WTC11 (cell line): ENCODE measurements around the gene CXCL9. TPM values are rescaled to one million over a fixed set of nuclear protein-coding genes. Genes with fewer than 3 reads are reported as not detected.

Experiments
- ATAC-seq: fragments of 200-7000 bp; cut with Tn5 transposase; 2 replicates; pipeline ENCODE4 v1.10.0; 2021; ENCODE audit warnings: mild to moderate bottlenecking, moderate library complexity
- CTCF ChIA-PET: fragments of 300-600 bp; sonication (Branson Sonifier 250); formaldehyde crosslinking; loops from one replicate; lab custom pipeline; 2021; ENCODE audit warnings: antibody characterized with exemption; lab: Charles Lee
- POLR2A ChIA-PET: fragments of 350-600 bp; sonication (Branson Sonifier 250); formaldehyde crosslinking; loops from one replicate; lab custom pipeline; 2021; ENCODE audit warnings: antibody characterized with exemption; lab: Charles Lee
- DNase-seq: peaks from one replicate; pipeline ENCODE4 v3.0.0; 2021; ENCODE audit warnings: low spot score
- H3K27ac Mint-ChIP-seq: 2 replicates; pipeline ENCODE4 v1.8.0; 2021; ENCODE audit warnings: mixed read lengths
- H3K27me3 Mint-ChIP-seq: 2 replicates; pipeline ENCODE4 v1.8.0; 2021; ENCODE audit warnings: low read depth, mild to moderate bottlenecking, moderate library complexity, mixed read lengths
- H3K36me3 Mint-ChIP-seq: 2 replicates; pipeline ENCODE4 v1.8.0; 2021; ENCODE audit warnings: mixed read lengths
- H3K4me1 Mint-ChIP-seq: 2 replicates; pipeline ENCODE4 v1.8.0; 2022; ENCODE audit warnings: mixed read lengths
- H3K4me3 Mint-ChIP-seq: 2 replicates; pipeline ENCODE4 v1.8.0; 2021; ENCODE audit warnings: mild to moderate bottlenecking, moderate library complexity, mixed read lengths
- H3K9me3 Mint-ChIP-seq: 2 replicates; pipeline ENCODE4 v1.8.0; 2021; ENCODE audit warnings: mixed read lengths
- ESRRA ChIP-seq: sonication (generic); formaldehyde crosslinking; IDR thresholded peaks from 2 replicates; pipeline ENCODE4 v1.8.1; 2022; ENCODE audit warnings: mild to moderate bottlenecking, missing genetic modification reagents, borderline replicate concordance
- ETV6 ChIP-seq: sonication (generic); formaldehyde crosslinking; IDR thresholded peaks from 2 replicates; pipeline ENCODE4 v1.8.1; 2022; ENCODE audit warnings: mild to moderate bottlenecking, missing genetic modification reagents
- FOXK1 ChIP-seq: sonication (generic); formaldehyde crosslinking; IDR thresholded peaks from 2 replicates; pipeline ENCODE4 v1.8.0; 2022; ENCODE audit warnings: mild to moderate bottlenecking, moderate library complexity, missing genetic modification reagents
- GABPB1 ChIP-seq: sonication (generic); formaldehyde crosslinking; IDR thresholded peaks from 2 replicates; pipeline ENCODE4 v1.8.1; 2023; ENCODE audit warnings: mild to moderate bottlenecking, missing genetic modification reagents
- MXD4 ChIP-seq: fragments of 250-450 bp; sonication (Bioruptor Pico); IDR thresholded peaks from 2 replicates; pipeline ENCODE4 v1.8.0; 2021; ENCODE audit warnings: mild to moderate bottlenecking, moderate library complexity, borderline replicate concordance
- RELA ChIP-seq: sonication (generic); formaldehyde crosslinking; IDR thresholded peaks from 2 replicates; pipeline ENCODE4 v1.8.1; 2022; ENCODE audit warnings: missing genetic modification reagents, mild to moderate bottlenecking, borderline replicate concordance
- SMAD4 ChIP-seq: sonication (generic); formaldehyde crosslinking; IDR thresholded peaks from 2 replicates; pipeline ENCODE4 v1.8.0; 2022; ENCODE audit warnings: mild to moderate bottlenecking, missing genetic modification reagents
- ZNF121 ChIP-seq: sonication (generic); formaldehyde crosslinking; IDR thresholded peaks from 2 replicates; pipeline ENCODE4 v1.8.0; 2023; ENCODE audit warnings: missing genetic modification reagents
- total RNA-seq: library from RNA; stranded (reverse); gene quantifications from 3 replicates; pipeline ENCODE4 v1.2.3, GENCODE V29; 2021
- TF ChIP-seq, protein P1 (sequence below): sonication (generic); formaldehyde crosslinking; IDR thresholded peaks from 2 replicates; pipeline ENCODE4 v1.8.1; 2022; ENCODE audit warnings: missing genetic modification reagents, borderline replicate concordance
- TF ChIP-seq, protein P2 (sequence below): fragments of 250-450 bp; sonication (Bioruptor Pico); IDR thresholded peaks from 2 replicates; pipeline ENCODE4 v1.8.0; 2021; ENCODE audit warnings: mild to moderate bottlenecking
- TF ChIP-seq, protein P3 (sequence below): sonication (generic); formaldehyde crosslinking; IDR thresholded peaks from 2 replicates; pipeline ENCODE4 v1.8.0; 2022; ENCODE audit warnings: mild to moderate bottlenecking, missing genetic modification reagents
- TF ChIP-seq, protein P4 (sequence below): fragments of 250-450 bp; sonication (Bioruptor Pico); IDR thresholded peaks from 2 replicates; pipeline ENCODE4 v2.1.2; 2022; ENCODE audit warnings: mild to moderate bottlenecking, moderate library complexity
- TF ChIP-seq, protein P5 (sequence below): fragments of 250-450 bp; sonication (Bioruptor Pico); IDR thresholded peaks from 2 replicates; pipeline ENCODE4 v1.9.0; 2021; ENCODE audit warnings: moderate library complexity, mild to moderate bottlenecking, inconsistent platforms, borderline replicate concordance
- TF ChIP-seq, protein P6 (sequence below): sonication (generic); formaldehyde crosslinking; IDR thresholded peaks from 2 replicates; pipeline ENCODE4 v1.8.0; 2023; ENCODE audit warnings: missing genetic modification reagents, mild to moderate bottlenecking, borderline replicate concordance

The CXCL9 gene
- total RNA-seq, 1 experiment from 2014 or later, result 0.07 TPM

DNA sequence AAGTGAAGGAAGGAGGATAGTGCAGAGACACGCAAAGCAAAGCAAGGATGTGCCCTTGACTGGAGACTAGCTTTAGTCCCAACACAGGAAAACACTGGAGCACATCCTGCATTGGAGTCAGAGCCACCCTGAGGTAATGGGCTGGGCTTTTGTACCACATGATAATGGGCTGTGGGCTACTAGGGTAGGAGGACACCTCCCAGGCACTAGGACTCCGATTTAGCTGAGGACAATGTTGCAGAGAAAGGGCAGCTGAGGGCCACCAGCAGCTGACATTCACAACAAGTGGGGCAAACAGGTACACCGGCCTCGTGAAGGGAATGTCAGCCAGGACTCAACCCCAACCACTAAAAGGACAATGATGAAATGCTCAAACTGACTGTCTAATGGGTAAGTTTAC lies 26.7 kb downstream of the CXCL9 start (continued):
- TF ChIP-seq MXD4 (no peak), SMAD4 (no peak), ETV6 (CRISPR knock-in tag) (no peak)

DNA sequence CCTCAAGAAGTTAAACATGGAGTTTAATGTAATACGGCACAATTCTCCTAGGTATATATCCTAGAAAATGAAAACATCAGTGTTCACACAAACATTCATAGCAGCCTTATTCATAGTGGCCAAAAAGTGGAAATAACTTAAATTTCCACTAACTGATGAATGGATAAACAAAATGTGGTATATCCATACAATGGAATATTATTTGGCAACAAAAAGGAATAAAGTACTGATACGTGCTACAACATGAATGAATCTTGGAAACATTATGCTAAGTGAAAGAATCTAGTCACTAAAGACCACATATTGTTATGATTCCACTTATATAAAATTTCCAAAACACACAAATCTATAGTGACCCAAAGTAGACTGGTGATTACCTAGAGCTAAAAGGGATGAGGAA lies 31.1 kb downstream of the CXCL9 start:
- TF ChIP-seq, protein P1, sequence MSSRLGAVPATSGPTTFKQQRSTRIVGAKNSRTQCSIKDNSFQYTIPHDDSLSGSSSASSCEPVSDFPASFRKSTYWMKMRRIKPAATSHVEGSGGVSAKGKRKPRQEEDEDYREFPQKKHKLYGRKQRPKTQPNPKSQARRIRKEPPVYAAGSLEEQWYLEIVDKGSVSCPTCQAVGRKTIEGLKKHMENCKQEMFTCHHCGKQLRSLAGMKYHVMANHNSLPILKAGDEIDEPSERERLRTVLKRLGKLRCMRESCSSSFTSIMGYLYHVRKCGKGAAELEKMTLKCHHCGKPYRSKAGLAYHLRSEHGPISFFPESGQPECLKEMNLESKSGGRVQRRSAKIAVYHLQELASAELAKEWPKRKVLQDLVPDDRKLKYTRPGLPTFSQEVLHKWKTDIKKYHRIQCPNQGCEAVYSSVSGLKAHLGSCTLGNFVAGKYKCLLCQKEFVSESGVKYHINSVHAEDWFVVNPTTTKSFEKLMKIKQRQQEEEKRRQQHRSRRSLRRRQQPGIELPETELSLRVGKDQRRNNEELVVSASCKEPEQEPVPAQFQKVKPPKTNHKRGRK (CRISPR knock-in tag), result no peak
- TF ChIP-seq, protein P2, sequence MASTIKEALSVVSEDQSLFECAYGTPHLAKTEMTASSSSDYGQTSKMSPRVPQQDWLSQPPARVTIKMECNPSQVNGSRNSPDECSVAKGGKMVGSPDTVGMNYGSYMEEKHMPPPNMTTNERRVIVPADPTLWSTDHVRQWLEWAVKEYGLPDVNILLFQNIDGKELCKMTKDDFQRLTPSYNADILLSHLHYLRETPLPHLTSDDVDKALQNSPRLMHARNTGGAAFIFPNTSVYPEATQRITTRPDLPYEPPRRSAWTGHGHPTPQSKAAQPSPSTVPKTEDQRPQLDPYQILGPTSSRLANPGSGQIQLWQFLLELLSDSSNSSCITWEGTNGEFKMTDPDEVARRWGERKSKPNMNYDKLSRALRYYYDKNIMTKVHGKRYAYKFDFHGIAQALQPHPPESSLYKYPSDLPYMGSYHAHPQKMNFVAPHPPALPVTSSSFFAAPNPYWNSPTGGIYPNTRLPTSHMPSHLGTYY (CRISPR knock-in tag), result no peak
- TF ChIP-seq ZNF121 (CRISPR knock-in tag) (no peak), RELA (CRISPR knock-in tag) (no peak), FOXK1 (no peak), GABPB1 (CRISPR knock-in tag) (no peak)
- TF ChIP-seq, protein P3, sequence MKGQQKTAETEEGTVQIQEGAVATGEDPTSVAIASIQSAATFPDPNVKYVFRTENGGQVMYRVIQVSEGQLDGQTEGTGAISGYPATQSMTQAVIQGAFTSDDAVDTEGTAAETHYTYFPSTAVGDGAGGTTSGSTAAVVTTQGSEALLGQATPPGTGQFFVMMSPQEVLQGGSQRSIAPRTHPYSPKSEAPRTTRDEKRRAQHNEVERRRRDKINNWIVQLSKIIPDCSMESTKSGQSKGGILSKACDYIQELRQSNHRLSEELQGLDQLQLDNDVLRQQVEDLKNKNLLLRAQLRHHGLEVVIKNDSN (CRISPR knock-in tag), result no peak
- TF ChIP-seq, protein P4, sequence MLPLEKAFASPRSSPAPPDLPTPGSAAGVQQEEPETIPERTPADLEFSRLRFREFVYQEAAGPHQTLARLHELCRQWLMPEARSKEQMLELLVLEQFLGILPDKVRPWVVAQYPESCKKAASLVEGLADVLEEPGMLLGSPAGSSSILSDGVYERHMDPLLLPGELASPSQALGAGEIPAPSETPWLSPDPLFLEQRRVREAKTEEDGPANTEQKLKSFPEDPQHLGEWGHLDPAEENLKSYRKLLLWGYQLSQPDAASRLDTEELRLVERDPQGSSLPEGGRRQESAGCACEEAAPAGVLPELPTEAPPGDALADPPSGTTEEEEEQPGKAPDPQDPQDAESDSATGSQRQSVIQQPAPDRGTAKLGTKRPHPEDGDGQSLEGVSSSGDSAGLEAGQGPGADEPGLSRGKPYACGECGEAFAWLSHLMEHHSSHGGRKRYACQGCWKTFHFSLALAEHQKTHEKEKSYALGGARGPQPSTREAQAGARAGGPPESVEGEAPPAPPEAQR (CRISPR knock-in tag), result no peak
- TF ChIP-seq, protein P5, sequence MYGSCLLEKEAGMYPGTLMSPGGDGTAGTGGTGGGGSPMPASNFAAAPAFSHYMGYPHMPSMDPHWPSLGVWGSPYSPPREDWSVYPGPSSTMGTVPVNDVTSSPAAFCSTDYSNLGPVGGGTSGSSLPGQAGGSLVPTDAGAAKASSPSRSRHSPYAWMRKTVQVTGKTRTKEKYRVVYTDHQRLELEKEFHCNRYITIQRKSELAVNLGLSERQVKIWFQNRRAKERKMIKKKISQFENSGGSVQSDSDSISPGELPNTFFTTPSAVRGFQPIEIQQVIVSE (CRISPR knock-in tag), result no peak
- Mint-ChIP-seq H3K36me3 (peaks cover 75% of the 10 kb centered on the region), H3K4me3 (no peak overlapping the region), H3K27me3 (no peaks in the 10 kb centered on the region), H3K27ac (no peak overlapping the region), H3K9me3 (peaks cover 21% of the 10 kb centered on the region), H3K4me1 (no peaks in the 10 kb centered on the region)
- ChIA-PET POLR2A (no interaction called here), CTCF (no interaction called here)
- ATAC-seq, result no peak
- DNase-seq, result no peak

DNA sequence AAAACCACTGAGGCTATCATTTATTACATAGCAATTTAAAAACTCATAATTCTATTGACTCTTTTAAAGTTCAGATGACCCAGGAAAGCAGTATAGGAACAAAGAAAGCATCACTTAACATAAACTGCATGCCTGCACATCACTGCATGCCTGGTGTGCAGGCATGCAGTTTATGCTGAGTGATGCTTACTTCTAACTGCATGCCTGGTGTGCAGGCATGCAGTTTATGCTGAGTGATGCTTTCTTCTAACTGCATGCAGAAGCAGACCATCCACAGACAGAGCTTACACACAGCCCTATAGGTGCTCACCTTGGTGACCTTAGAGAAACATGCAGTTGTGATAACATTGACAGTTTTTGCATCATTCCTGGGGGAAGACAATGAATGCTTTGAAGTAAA lies 33.5 kb downstream of the CXCL9 start:
- ATAC-seq, result no peak
- H3K4me3 Mint-ChIP-seq, result no peak overlapping the region
- TF ChIP-seq, protein P6, sequence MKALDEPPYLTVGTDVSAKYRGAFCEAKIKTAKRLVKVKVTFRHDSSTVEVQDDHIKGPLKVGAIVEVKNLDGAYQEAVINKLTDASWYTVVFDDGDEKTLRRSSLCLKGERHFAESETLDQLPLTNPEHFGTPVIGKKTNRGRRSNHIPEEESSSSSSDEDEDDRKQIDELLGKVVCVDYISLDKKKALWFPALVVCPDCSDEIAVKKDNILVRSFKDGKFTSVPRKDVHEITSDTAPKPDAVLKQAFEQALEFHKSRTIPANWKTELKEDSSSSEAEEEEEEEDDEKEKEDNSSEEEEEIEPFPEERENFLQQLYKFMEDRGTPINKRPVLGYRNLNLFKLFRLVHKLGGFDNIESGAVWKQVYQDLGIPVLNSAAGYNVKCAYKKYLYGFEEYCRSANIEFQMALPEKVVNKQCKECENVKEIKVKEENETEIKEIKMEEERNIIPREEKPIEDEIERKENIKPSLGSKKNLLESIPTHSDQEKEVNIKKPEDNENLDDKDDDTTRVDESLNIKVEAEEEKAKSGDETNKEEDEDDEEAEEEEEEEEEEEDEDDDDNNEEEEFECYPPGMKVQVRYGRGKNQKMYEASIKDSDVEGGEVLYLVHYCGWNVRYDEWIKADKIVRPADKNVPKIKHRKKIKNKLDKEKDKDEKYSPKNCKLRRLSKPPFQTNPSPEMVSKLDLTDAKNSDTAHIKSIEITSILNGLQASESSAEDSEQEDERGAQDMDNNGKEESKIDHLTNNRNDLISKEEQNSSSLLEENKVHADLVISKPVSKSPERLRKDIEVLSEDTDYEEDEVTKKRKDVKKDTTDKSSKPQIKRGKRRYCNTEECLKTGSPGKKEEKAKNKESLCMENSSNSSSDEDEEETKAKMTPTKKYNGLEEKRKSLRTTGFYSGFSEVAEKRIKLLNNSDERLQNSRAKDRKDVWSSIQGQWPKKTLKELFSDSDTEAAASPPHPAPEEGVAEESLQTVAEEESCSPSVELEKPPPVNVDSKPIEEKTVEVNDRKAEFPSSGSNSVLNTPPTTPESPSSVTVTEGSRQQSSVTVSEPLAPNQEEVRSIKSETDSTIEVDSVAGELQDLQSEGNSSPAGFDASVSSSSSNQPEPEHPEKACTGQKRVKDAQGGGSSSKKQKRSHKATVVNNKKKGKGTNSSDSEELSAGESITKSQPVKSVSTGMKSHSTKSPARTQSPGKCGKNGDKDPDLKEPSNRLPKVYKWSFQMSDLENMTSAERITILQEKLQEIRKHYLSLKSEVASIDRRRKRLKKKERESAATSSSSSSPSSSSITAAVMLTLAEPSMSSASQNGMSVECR (CRISPR knock-in tag), result no peak
- TF ChIP-seq ESRRA, result no peak
- TF ChIP-seq, all 79 proteins: peak for 0
- Mint-ChIP-seq H3K4me1 (no peaks in the 10 kb centered on the region), H3K27me3 (no peaks in the 10 kb centered on the region), H3K36me3 (peaks cover 80% of the 10 kb centered on the region), H3K9me3 (peaks cover 21% of the 10 kb centered on the region), H3K27ac (no peak overlapping the region)
- CTCF ChIA-PET, result interaction anchor here (0.6 to 2.0 kb wide), 3 partner anchors 58 to 113 kb away, joined by 3 to 7 read pairs (median 4); no protein-coding TSS in a partner anchor
- POLR2A ChIA-PET, result interaction anchor here (0.6 kb wide), 1 partner anchor 60 kb away, joined by 5 read pairs; no protein-coding TSS in a partner anchor
- DNase-seq, result no peak
